GM18868 (cell line): ENCODE data around the gene CDK15.
"Not testable (repeated sequence)": the region's sequence is repeated elsewhere in the genome, so short reads cannot be mapped to it uniquely, and the experiment has no call there.

ENCODE experiments used
- ATAC-seq: cut with Tn5 transposase; IDR thresholded peaks from one replicate; pipeline ENCODE4 v1.9.1; 2021; ENCODE audit warnings: mild to moderate bottlenecking, moderate library complexity; ENCODE audit not compliant: unreplicated experiment

Gene CDK15

DNA sequence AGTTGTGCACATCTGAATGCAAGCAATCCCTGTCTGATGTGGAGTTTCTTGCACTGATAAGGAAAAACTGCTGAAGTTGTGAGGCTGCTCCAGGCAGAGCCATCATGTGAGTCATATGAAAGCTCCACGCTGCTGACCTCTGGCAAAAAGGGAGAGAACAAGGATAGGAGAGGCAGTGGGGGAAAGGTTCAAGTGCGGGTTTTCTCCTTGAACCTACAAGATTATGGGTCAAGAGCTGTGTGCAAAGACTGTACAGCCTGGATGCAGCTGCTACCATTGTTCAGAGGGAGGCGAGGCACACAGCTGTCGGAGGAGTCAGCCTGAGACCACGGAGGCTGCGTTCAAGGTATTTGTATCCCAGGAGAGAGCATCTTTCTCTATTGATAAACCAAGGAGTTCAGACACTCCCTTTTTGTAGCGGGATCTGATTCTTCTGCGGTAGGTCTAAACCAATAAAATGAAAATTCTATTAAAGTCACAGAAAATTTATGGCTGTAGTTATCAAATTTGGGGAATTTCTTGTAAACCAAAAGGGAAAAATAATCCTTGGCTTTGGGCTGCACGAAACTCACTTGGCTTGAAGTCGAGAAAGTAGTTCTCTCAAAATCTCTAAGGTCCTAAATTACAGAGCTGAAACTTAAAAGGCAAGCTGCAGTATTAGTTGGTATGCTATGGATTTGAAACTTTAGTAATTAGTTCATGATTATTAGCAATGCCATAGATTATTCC lies at the start of gene CDK15:
Gene CDK15, plus strand, starts transcription at position 96 of the 729 bp plus-strand sequence. Its CDS starts 128 bp downstream, at position 224.
- no peak for ATAC-seq

DNA sequence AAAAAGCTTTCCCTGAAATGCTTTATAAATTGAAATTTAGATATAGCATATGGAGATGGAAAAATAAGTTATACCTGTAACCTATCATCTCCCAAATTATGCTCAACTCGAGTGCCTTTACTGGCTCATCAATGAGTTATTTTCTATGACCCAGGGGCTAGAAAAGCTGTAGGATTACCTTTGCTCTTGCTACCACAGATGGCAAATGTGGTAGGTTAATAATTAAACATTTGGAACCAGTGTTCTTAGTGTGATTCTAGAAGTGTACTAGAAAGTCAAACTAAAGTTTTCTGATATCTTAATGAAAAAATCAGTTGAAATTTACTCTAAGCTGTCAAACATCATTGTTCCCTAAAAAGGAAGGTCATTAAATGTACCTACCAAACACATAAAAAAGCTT lies 48.1 kb upstream of the CDK15 start:
- ATAC-seq: no peak

GRCh38 chr2:201758873-201759272 lies 47.5 kb upstream of the CDK15 start:
- no peak for ATAC-seq

DNA sequence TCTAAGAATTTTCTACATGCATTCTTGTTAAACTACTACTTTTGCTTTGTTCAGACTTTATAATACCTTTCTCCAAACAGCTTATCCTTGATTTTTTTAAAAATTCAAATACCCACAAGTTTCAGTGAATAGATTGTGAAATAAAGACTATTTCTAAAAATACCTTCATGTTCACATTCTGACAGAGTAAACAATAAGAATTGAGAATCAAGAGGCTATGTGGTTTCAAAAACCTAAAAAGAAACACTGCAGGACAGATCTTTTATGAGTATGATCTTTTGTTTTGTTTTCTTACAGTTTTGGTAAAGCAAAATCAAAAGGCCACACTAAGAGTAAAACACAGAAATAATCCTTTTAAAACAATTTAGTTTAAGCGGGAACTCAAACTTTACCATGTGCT lies 46.8 kb upstream of the CDK15 start:
- no peak for ATAC-seq

DNA sequence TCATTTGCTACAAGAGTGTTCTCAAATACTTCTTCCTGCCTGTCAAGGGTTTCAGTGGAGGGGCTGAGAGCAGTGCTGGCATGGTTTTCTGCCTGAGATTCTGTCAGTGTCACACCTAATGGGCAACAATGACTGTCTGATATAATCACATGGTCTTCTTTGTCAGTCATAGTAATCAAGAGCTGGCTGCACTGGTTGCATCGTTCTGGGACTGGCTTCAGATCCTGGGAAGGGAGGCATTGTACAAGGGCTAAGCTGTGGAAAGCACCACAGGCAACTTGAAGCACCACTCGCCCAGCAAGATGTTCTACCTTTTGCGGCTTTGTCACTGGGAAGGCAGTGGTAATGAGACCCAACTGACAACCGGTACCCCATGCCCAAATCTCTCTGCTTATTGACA lies 45.2 kb upstream of the CDK15 start:
- no peak for ATAC-seq

DNA sequence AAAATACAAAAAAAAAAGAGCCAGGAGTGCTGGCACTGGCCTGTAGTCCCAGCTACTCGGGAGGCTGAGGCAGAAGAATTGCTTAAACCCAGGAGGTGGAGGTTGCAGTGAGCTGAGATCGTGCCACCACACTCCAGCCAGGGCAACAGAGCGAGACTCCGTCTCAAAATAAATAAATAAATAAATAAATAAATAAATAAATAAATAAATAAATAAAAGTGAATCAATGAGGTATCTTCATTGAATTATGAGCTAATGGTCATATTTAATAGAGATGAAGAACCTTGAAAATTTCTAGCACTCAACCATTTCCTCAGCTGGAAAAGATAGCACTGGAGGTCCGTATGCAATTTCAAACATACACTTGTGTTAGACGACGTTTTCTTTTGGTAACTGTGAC lies 41.9 kb upstream of the CDK15 start:
- ATAC-seq: not testable (repeated sequence)

DNA sequence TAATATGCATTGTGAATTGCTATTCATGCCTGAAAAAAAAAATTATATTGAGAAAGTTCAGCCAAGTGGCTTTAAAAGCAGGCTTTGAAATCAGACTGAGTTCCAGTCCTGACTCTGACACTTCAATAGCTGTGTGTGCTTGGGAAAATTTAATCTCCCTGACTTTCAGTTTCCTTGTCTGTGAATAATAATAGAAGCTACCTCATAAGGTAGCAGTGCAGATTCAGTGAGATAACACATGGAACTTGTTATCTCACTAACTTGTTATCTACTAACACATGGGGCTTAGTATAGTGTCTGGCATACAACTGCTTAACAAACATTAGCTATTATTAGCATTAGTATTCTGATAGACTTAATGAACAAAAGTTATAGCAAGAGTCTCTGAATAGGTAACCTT lies 40.5 kb upstream of the CDK15 start:
- no peak for ATAC-seq

DNA sequence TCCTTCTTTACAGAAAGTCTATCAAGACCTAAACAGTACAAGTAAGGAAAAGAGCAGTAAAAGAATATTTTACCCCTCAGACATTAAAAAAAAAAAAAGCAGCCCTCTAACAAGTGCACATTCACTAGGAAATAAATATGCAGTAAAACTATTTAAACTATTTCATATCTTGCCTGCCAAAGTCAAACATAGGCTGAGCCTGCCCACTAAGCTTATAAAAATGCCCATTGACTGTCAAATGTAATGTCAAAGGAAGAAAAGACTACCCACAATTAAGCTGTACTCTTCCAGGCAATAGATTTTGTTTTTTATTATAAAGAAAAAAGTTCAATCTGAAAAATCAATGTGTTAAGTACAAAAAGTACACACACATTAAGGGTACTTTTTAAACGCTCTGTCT lies 37.4 kb upstream of the CDK15 start:
- ATAC-seq: no peak

DNA sequence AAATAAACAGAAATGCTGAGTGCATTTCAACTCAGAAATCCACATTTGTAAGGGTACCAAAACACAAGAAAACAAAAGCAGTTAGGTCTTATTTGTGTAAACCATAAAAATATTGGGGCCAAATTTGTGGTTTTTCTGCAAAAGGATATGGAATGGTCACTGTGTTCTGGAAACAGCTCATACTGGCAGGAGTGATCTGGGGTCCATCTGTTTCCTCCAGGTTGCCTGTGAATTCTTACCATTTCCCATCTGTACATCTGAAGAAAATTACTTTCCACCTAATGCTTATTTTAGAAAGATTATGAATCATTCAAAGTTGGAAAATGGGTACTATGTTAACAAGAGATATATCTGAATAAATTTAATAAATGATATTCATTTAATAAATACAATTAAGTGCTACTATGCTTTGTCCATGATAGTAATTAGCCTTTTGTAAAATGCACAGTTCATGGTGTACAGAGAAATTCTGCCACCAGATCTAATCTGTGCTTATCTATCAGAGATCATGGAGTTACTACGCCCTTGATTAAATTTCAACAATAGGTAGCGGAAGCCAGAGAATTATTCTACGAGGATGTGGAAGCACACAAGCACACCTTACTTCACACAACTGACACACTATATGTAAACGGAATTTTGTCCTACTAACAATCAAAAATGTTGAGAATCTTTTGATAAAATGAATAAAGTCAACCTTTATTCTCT lies 36.5 kb upstream of the CDK15 start:
- no peak for ATAC-seq

- ATAC-seq: no peak
Measured at GRCh38 chr2:201773990-201774389, 32.3 kb upstream of the CDK15 start.

DNA sequence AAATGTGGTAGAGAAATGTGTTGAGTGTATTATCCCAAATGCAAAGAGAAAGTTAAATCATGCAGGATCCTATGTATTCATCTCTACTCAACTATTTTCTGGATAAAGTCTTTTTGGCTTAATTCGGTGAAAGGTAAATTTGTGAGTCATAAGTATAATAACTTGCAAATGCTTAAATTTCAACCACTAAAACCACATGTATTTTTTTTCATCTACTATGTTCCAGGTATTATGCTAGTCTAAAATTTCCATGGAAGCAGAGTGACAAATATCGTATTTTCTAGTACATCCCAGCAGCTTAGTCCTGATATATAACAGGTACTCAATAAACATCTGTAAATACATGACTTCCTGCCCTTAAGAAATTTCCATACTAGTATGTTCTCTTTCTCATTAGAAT lies 31.8 kb upstream of the CDK15 start:
- no peak for ATAC-seq

- no peak for ATAC-seq
Measured at GRCh38 chr2:201775326-201775725, 31.0 kb upstream of the CDK15 start.

GRCh38 chr2:201777043-201777442 lies 29.3 kb upstream of the CDK15 start:
- ATAC-seq: no peak

GRCh38 chr2:201777869-201778268 lies 28.5 kb upstream of the CDK15 start:
- ATAC-seq: no peak

- ATAC-seq: no peak
Measured at GRCh38 chr2:201779901-201780673, 26.2 kb upstream of the CDK15 start.

DNA sequence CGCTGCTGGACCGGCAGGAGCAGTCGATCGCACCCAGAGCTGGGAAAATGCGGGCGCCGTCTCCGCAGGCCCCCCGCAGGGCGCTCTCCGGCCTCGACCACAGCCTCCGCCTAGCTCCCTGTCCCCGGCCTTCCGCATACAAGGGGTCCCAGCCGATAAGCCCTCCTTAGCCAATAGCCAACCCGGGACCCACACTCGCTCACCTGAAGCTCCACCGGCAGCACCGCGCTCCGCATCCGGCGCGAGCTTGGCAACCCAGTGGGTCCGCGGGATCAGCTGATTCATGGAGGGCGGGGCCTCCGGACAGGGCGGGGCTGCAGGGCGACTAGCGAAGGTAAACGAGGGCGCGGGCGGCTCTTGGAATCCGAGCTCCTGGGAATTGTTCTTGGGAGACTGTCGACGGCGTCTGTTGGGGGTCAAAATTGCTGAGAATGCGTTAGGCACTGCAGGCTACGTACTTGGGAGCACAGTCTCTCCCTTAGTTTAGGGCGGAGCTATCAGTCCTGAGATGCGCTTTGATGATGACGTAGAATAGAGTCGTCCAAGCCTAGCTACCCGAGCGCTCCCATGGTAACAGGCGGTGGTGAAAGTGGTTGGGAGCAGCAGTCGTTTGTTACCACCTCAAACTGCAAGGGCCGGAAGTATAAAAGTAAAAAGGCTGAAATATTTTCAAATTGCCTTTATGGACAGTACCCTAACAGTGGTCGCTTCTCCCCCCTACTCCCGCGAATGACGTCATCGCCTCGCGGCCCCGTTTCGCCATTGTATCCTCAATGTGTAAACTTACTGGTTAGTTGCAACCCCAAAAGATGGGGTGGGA lies 25.5 kb upstream of the CDK15 start, which contains the start of gene ALS2:
Gene ALS2, minus strand, starts transcription at position 260 of the 820 bp plus-strand sequence. CDS start 12,048 bp downstream, outside the sequence.
- peak; percentile 95 for ATAC-seq

DNA sequence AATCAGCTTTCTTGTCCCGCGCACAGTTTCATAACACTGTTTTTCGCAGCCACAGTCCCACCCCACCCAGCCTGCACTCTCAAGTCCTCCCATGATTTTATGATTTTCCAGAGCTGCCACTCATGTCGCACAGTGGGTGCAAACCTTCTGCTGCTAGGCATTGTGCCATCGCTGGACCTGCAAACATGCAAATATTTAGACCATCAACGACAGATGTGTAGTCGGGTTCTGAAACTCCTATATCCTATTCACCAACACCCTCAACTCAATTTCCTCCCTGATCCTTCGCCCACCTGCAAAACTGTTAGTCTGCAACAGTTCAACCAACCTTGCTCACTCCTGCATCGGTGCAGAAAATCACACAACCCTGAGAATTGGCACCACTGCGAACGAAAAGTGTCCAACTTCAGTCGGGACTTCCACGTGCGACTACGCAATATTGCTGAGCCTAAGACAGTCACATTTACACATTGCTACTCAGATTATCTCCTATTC lies 24.7 kb upstream of the CDK15 start:
- ATAC-seq: no peak

DNA sequence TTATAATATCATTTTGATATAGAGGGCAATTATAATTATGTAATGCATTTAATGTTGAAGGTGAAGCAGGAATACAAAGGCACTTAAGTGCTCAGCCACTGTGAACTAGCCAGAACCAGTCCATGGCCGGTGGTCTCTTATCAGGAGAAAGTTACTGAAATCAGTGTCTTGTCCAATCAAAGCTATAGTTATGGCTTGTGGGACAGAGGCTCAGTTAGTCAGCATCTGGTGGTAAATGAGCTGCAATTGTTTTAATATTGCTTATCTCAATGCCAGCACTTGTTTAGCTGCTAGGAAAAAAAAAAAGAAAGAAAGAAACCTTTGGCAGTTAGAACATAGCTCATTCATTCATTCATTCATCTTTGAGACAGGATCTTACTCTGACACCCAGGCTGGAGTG lies 21.8 kb upstream of the CDK15 start:
- no peak for ATAC-seq

- no peak for ATAC-seq
Measured at GRCh38 chr2:201785135-201785534, 21.2 kb upstream of the CDK15 start.

- ATAC-seq: no peak
Measured at GRCh38 chr2:201786471-201786870, 19.9 kb upstream of the CDK15 start.

DNA sequence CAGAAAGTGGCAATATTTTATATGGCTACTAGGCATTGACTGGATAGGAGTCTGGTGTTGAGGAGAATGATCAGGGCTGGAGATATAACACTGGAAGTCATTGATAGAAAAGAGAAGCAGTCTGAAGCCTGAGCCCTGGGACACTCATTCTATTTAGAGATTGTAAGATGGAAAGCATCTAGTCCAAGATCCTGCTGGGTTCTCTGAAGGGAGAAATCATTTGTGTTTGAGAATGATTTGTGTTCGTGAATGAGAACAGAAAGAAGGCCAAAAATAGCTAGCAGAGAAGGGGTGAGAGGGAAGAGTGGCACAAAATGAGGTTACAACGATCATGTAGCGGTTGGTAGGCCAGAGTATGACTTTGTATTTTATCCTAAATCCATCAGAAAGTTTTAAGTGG lies 18.0 kb upstream of the CDK15 start:
- ATAC-seq: no peak
